Measurements from ENCODE around the gene FEN1. TPM values are rescaled to one million over a fixed set of nuclear protein-coding genes. Genes with fewer than 3 reads are reported as not detected.

FEN1 gene
- total and polyA plus RNA-seq, 2 of the 13 experiments (the other 11 are each of a cell fraction or from before 2014, with no cell fraction given), result 12.4 to 102 TPM

GRCh38 chr11:61791737-61792309, 888 bp upstream of the FEN1 start (continued):
- TF ChIP-seq SNAPC4 (CRISPR knock-in tag; IDR thresholded peaks at IDR 0.05), result no peak

- Histone ChIP-seq H3K4me2 (ENCODE audit: low read depth, low read length) (peak overlapping the region; percentile 89), H3K27ac (ENCODE audit: extremely low read length, insufficient read depth, low read length) (peak overlapping the region; percentile 99), H3K79me2 (ENCODE audit: insufficient read depth, low read length) (peaks cover 50% of the 10 kb centered on the region), H3K27me3 (ENCODE audit: control insufficient read depth in 1 of 2, insufficient read depth in 2 of 2, low read length in 2 of 2) (no peaks in the 10 kb centered on the region; a peak in 1 of 5 replicates), H4K20me1 (ENCODE audit: insufficient read depth, low read length) (no peaks in the 10 kb centered on the region; the same call in 1 of the 2 replicates), H3K9ac (ENCODE audit: insufficient read depth, low read depth, low read length) (peak overlapping the region; percentile 96), H3K4me1 (ENCODE audit: insufficient read depth, low read length) (peaks cover 51% of the 10 kb centered on the region), H3K4me3 (replicated peaks in 1 of 3; ENCODE audit: insufficient read depth in 1 of 3, low read depth in 2 of 3, low read length in 3 of 3) (peak overlapping the region; percentile 68 to 87 (median 81)), H2AFZ (ENCODE audit: low read length) (no peak overlapping the region), H3K9me3 (ENCODE audit: low read length) (no peaks in the 10 kb centered on the region), H3K36me3 (replicated peaks in 1 of 2; ENCODE audit: control insufficient read depth in 1 of 2, insufficient read depth in 2 of 2, low read length in 2 of 2) (peaks cover 10 to 42% of the 10 kb centered on the region in 2 experiments)
- 2% methylated on average over 20 of the region's 29 CpGs for WGBS (ENCODE audit: low lambda C conversion rate)
- intact Hi-C loops (cut with micrococcal nuclease; ENCODE audit: unreplicated experiment), result loop anchor here (1.0 kb wide), 1 partner anchor 315 kb away; no protein-coding TSS in a partner anchor
- ATAC-seq (peak; percentile 34), DNase-seq (ENCODE audit: low spot score) (peak; percentile 12), FAIRE-seq (no peak)
- POLR2A ChIA-PET, result interaction anchor here (0.6 to 4.2 kb wide), 15 partner anchors 10 to 798 kb away, joined by 3 to 50 read pairs (median 6); partner anchors contain the start of genes BEST1, FADS1, FADS2 and TUT1
- CTCF ChIA-PET (ENCODE audit: low intra/inter-chr PET ratio, low total read pairs), result no interaction called here
- in situ Hi-C loops (cut with HindIII; ENCODE audit: extremely low pct_ligation_motif_present, low pct_unique_long_range_greater_than_20kb), result loop anchor here (10.0 kb wide), 1 partner anchor 292 kb away; no protein-coding TSS in a partner anchor
- BruUV-seq (replicated peaks), result TSS peak; percentile 72
- TF ChIP-seq CERS6 (CRISPR knock-in tag; IDR thresholded peaks at IDR 0.05) (no peak), ZNF276 (CRISPR knock-in tag; IDR thresholded peaks at IDR 0.05; ENCODE audit: low read depth) (0 out of 2 replicates have a peak, but pooled peaks have one; percentile 4), ZSCAN22 (CRISPR knock-in tag; IDR thresholded peaks at IDR 0.05) (0 out of 2 replicates have a peak, but pooled peaks have one; percentile 5), ETV5 (CRISPR knock-in tag; IDR thresholded peaks at IDR 0.05; ENCODE audit: borderline replicate concordance) (no peak), LCORL (IDR thresholded peaks at IDR 0.05) (no peak), LCORL (CRISPR knock-in tag; IDR thresholded peaks at IDR 0.05) (no peak)
- TF ChIP-seq, protein P1, sequence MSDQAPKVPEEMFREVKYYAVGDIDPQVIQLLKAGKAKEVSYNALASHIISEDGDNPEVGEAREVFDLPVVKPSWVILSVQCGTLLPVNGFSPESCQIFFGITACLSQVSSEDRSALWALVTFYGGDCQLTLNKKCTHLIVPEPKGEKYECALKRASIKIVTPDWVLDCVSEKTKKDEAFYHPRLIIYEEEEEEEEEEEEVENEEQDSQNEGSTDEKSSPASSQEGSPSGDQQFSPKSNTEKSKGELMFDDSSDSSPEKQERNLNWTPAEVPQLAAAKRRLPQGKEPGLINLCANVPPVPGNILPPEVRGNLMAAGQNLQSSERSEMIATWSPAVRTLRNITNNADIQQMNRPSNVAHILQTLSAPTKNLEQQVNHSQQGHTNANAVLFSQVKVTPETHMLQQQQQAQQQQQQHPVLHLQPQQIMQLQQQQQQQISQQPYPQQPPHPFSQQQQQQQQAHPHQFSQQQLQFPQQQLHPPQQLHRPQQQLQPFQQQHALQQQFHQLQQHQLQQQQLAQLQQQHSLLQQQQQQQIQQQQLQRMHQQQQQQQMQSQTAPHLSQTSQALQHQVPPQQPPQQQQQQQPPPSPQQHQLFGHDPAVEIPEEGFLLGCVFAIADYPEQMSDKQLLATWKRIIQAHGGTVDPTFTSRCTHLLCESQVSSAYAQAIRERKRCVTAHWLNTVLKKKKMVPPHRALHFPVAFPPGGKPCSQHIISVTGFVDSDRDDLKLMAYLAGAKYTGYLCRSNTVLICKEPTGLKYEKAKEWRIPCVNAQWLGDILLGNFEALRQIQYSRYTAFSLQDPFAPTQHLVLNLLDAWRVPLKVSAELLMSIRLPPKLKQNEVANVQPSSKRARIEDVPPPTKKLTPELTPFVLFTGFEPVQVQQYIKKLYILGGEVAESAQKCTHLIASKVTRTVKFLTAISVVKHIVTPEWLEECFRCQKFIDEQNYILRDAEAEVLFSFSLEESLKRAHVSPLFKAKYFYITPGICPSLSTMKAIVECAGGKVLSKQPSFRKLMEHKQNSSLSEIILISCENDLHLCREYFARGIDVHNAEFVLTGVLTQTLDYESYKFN (CRISPR knock-in tag; conservative IDR thresholded peaks at IDR 0.05), result no peak
Measured at GRCh38 chr11:61793083-61793828, 545 bp downstream of the FEN1 start.
